Measurements from ENCODE around the gene OCA2. TPM values are rescaled to one million over a fixed set of nuclear protein-coding genes. Genes with fewer than 3 reads are reported as not detected.

Gene OCA2
- total RNA-seq, 2 experiments from 2014 or later: not detected

- TF ChIP-seq CTCF (conservative IDR thresholded peaks at IDR 0.05; ENCODE audit: low read length) (no peak), EZH2phosphoT487 (IDR thresholded peaks at IDR 0.05; ENCODE audit: borderline replicate concordance, low read depth, low read length) (no peak)
- no peaks in the 10 kb centered on the region for H4K20me1 ChIP-seq (ENCODE audit: insufficient read depth, low read length)
- no peak overlapping the region for H3K27ac ChIP-seq (ENCODE audit: low read depth, low read length, poor library complexity, severe bottlenecking)
- no peak overlapping the region for H3K4me3 ChIP-seq (ENCODE audit: low read depth, low read length, poor library complexity, severe bottlenecking)
- ChIA-PET POLR2A (no interaction called here), CTCF (ENCODE audit: unreplicated experiment) (no interaction called here)
- no peaks in the 10 kb centered on the region for H3K4me1 ChIP-seq (ENCODE audit: insufficient read depth, low read length, poor library complexity, severe bottlenecking)
- no peak overlapping the region for H2AFZ ChIP-seq (ENCODE audit: low read length)
- no peaks in the 10 kb centered on the region for H3K79me2 ChIP-seq (ENCODE audit: insufficient read depth, low read depth, low read length)
- no TSS peak for BruUV-seq (replicated peaks)
- no peaks in the 10 kb centered on the region for H3K9me2 ChIP-seq (ENCODE audit: insufficient read depth, low read length)
- H3K36me3 ChIP-seq (ENCODE audit: insufficient read depth, low read length): no peaks in the 10 kb centered on the region
- H3K4me2 ChIP-seq (ENCODE audit: low read length): no peak overlapping the region
- no peaks in the 10 kb centered on the region for H3K9me3 ChIP-seq (ENCODE audit: low read length)
- intact Hi-C loops (cut with micrococcal nuclease; ENCODE audit: unreplicated experiment): no loop called here
- DNase-seq (ENCODE audit: low spot score): no peak
These were observed 76.2 kb downstream of the OCA2 start for GRCh38 chr15:28022961-28023360.

DNA sequence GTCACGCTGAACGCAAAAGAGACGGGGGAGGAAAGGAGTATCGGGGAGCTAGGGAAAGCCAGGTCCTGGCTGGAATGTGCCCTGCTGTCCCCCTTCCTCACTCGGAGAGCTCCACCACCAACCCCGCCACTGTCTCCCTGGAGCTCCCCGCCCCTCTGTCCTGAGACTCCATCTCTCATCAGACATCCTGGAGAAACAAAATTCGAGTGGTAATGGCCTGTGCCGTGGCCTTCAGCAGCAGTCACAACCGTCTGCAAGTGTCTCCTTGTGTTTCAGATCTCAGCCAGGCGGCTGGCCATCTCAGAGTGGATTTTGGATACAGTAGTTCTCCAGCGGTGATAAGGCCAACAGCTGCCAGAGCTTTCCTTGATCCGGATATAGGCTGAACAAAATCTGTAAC is 76.9 kb downstream of the OCA2 start:
- CTCF ChIA-PET (ENCODE audit: unreplicated experiment): no interaction called here

More for the DNA sequence above, 76.9 kb downstream of the OCA2 start:
- TF ChIP-seq CTCF (conservative IDR thresholded peaks at IDR 0.05; ENCODE audit: low read length): no peak
- TF ChIP-seq EZH2phosphoT487 (IDR thresholded peaks at IDR 0.05; ENCODE audit: borderline replicate concordance, low read depth, low read length): no peak
- Histone ChIP-seq H3K9me3 (ENCODE audit: low read length) (no peaks in the 10 kb centered on the region), H2AFZ (ENCODE audit: low read length) (no peak overlapping the region), H3K4me3 (ENCODE audit: low read depth, low read length, poor library complexity, severe bottlenecking) (no peak overlapping the region), H3K79me2 (ENCODE audit: insufficient read depth, low read depth, low read length) (no peaks in the 10 kb centered on the region), H3K9me2 (ENCODE audit: insufficient read depth, low read length) (no peaks in the 10 kb centered on the region), H3K36me3 (ENCODE audit: insufficient read depth, low read length) (no peaks in the 10 kb centered on the region), H3K4me2 (ENCODE audit: low read length) (no peak overlapping the region), H3K27ac (ENCODE audit: low read depth, low read length, poor library complexity, severe bottlenecking) (no peak overlapping the region), H3K4me1 (ENCODE audit: insufficient read depth, low read length, poor library complexity, severe bottlenecking) (no peaks in the 10 kb centered on the region), H4K20me1 (ENCODE audit: insufficient read depth, low read length) (no peaks in the 10 kb centered on the region)
- POLR2A ChIA-PET: no interaction called here
- no TSS peak for BruUV-seq (replicated peaks)
- intact Hi-C loops (cut with micrococcal nuclease; ENCODE audit: unreplicated experiment): no loop called here
- no peak for DNase-seq (ENCODE audit: low spot score)
